GM21576 (cell line): Measurements from ENCODE around the gene SLC66A3.

Experiments
- ATAC-seq: cut with Tn5 transposase; IDR thresholded peaks from one replicate; pipeline ENCODE4 v1.9.1; 2021; ENCODE audit warnings: mild to moderate bottlenecking, moderate library complexity; ENCODE audit not compliant: unreplicated experiment

The SLC66A3 gene

DNA sequence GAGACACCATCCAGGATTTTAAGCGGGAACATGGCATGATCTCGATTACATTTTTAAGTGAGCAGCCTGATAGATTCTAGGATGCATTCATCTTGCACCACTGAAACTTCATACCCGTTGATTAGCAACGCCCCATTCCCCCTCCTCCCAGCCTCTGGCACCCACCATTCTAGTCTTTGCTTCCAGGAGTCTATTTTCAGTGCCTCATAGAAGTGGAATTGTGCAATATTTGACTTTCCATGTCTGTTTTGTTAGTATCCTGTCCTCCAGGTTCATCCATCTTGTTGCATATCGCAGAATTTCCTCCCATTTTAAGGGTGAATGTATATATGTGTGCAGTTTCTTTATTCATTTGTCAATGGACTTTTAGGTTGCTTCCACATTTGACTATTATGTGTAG lies 20.9 kb upstream of the SLC66A3 start:
- ATAC-seq = no peak

DNA sequence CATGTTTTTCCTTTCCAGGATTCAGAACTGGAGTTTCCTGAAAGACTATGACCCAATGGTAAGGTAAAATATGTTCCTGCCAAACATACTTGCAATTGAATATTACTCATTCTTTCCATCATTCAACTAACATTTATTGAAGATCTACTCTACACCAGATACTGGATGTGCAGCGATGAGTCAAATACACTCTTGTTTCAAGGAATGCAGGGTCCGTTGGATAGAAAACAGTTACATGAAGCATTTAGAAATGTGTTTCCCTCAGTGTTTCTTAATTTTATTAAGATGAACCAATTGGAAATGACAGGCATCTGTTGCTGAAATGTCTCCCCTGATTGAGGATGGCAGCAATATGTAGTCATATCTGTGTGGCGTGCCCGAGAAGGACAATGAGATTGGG lies 14.8 kb upstream of the SLC66A3 start:
- ATAC-seq = no peak

DNA sequence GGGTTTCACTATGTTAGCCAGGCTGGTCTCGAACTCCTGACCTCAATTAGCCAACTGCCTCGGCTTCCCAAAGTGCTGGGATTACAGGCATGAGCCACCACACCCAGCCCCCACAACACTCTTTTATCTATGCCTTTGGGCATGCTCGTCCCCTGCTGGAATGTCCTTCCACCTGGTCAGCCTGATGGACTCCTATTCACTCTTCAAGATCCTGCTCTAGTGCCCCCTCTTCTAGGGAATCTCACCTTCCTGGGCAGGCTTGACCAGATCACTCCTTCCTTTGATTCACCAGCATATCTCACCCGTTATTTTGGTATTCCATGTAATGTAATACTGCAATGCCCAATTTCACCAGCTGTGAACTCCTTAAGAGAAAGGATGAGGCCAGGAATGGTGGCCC lies 13.9 kb upstream of the SLC66A3 start:
- ATAC-seq = no peak

DNA sequence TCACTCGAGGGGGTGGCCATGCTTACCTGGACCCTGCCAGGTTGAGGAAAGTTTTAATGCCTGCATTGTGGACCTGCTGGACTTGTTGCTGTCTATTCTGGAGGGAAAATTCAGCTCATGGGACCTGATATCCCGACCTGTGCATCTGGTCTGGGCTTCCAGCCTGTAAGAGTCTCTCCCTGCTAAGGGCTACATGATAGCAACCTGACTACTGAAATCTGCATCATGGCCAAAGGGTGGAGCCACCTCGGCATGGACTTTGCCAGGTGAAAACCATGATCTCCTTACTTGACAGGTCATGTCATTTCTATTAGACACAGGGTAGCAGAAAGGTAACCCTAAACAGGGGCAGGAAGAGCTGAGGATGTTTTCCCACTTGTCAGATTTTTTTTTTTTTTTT lies 12.9 kb upstream of the SLC66A3 start:
- no peak for ATAC-seq

DNA sequence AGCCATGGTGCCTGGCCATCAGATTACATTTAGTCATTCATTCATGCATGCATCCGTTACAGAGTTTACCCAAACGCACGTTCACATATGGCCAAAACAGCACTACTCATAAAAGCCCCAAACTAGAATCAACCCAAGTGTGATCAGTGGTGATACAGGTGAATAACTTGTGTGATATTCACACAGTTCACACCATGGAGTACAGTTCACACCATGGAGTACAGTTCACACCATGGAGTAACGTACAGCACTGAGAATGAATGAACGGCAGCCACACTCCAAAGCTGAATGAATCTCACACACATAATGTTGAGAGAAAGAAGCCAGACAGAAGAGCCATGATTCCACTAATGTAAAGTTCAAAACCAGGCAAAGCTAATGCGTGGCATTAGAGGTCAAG lies 12.3 kb upstream of the SLC66A3 start:
- ATAC-seq = no peak

DNA sequence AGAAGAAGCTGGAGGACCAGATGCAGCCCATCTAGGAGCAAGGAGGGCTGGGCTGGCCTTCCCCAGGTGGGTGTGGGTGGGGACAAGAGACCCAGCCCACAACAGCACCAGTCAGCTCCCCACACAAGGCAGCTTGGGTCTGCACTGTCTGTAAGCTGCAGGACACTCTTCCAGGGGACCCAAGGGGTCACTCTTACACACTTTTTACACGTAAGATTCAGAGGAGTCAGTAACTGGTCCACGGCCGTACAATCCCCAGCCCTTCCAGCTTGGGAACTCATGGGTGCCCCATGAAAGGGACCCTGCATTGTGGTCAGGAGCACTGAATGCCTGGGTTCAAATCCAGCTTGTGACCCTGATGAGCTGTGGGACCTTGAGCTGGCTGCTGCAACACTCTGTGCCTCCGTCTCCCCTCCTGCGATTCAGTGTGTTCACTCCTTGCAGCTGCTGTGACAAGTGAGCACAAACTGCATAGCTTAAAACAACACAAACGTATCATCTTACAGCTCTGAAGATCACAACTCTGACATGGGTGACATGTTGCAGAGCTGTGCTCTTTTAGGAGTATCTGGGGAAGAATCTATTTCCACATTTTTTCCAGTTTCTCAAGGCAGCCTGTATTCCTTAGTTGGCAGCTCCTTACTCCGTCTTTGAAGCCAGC lies 11.1 kb upstream of the SLC66A3 start:
- ATAC-seq = no peak

DNA sequence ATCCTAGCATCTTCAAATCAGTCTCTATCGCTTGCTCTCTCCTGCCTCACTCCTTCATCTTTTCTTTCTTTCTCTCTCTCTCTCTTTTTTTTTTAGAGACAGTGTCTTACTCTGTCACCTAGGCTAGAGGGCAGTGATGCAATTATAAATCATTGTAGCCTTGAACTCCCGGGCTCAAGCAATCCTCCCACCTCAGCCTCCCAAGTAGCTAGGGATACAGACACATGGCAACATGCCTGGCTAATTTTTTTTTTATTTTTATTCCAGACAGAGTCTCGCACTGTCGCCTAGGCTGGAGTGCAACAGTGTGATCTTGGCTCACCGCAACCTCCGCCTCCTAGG lies 10.6 kb upstream of the SLC66A3 start:
- ATAC-seq = no peak

DNA sequence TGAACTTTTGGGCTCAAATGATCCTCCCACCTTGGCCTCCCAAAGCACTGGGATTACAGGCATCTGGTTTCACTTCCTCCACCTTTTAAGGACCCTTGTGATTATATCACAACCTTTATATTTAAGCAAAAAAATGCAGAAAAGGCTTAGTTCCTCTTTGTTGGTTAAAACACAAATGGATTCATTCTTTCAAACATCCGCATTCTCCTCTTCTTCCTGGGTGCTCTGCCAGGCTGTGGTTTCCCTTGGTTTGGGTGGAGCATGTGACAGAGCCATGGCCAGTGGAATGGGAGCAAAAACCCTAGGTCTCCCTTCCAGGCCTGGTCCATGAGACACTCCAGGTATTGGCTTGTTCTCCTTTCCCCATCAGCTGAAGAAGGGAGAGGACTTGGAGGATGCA lies 9.9 kb upstream of the SLC66A3 start:
- no peak for ATAC-seq

DNA sequence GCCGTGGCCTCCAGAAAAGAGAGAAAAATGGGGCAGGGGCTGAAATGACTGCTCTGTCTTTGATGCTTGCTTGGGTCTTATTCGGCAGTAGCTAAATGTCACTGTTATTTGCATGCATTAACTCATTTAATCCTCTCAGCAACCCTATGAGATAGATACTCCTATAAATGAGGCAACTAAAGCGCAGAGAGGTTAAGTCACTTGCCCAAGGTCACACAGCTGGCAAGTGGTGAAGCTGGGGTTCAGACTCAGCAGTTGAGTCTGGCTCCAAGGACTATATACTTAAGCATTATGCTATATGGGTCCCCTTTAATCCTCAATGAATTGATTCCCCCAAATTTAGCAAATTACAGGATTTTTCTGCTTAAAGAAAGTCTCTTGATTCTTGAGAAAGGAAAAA lies 9.2 kb upstream of the SLC66A3 start:
- ATAC-seq = no peak

DNA sequence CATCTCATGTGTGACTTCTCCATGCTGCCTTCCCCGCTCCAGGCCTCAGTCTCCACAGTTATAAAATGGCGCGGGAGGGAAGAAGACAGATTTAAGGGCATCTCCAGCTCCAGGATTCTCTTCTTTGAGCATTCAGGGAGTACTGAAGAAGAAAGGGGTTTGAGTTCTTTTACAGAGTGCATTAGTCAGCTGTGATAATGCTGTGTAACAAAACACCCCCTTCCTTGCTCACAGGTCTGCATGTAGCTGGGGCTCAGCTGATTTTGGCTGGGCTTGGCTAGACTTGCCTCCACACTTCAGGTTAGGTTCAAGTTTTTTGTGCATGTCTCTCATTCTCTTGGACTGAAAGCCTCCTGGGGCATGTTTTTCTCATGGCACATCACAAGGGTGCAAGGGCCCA lies 8.0 kb upstream of the SLC66A3 start:
- no peak for ATAC-seq

DNA sequence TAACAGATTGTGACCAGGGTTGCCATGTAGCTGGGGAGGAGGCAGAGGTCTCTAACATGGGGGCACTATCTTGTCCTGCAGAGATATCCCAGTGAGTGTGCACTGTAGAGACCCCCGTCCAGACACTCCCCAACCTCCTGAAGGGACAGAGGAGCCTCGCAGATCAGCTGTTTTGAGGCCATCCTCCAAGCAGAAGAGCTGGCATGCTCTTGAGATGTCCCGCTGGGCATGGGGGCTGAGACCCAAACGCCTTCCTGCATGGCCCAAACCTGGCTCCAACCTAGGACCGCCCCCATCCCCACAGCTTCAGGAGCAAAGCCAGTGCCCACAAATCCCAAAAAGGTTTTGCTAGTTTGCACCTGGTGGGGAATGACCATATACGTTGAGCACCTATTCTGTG lies 2.7 kb upstream of the SLC66A3 start:
- ATAC-seq = no peak

DNA sequence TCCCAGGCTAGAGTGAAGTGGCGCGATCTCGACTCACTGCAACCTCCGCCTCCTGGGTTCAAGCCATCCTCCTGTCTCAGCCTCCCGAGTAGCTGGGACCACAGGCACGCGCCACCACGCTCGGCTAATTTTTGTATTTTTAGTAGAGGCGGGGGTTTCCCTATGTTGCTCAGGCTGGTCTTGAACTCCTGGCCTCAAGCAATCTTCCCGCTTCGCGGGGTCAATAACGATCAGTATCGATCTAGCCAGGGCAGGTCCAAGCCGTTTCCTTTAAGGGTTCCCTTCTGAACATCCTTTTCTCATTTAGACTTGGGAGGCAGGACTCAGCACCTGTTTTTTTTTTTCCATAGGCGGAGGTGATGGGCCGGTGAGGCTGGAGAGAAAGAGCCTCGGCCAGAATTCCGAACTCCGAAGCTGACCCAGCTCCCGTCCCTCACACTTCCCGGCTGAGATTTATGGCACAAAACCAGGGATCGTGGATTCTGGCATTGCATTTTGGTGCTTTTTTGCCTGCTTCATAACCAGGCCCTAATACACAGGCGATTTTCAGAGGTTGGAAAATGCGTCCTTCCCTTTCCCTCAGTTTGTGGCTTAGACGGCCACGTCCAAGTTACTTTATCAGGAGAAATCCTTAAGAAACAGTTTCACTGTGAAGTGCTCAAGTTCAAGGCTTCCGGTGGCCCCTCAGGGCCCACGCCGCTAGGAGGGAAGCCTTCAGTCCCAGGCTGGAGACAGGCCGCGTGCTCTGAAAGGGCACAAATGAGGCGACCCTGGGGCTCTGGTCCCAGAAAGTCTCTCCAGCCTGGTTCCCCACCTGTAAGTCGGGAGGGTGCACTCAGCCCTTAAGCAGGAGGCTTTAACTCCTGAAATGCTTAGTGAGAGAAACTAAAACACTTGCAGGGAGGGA lies 998 bp upstream of the SLC66A3 start:
- peak; percentile 12 for ATAC-seq

DNA sequence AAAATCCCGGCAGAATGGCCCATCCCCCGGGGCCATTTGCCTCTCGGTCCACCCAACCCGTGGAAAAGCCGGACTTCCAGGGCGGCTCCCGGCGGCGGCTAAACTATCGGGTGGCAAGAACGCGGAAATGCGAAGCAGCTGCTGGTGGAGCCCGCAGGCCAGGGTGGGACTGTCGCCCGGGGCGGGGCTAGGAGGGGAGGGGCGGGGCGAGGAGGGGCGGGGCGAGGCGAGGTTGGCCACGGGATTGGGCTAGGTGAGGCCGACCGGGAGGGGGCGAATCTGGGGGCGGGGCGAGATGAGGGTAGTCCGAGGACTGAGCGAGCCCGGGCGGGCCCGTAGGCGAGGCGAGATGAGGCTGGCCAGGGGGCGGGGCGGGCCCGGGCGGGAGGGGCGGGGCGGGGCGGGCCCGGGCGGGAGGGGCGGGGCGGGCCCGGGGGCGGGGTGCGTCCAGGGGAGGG lies 315 bp upstream of the SLC66A3 start:
- peak; percentile 68 for ATAC-seq

DNA sequence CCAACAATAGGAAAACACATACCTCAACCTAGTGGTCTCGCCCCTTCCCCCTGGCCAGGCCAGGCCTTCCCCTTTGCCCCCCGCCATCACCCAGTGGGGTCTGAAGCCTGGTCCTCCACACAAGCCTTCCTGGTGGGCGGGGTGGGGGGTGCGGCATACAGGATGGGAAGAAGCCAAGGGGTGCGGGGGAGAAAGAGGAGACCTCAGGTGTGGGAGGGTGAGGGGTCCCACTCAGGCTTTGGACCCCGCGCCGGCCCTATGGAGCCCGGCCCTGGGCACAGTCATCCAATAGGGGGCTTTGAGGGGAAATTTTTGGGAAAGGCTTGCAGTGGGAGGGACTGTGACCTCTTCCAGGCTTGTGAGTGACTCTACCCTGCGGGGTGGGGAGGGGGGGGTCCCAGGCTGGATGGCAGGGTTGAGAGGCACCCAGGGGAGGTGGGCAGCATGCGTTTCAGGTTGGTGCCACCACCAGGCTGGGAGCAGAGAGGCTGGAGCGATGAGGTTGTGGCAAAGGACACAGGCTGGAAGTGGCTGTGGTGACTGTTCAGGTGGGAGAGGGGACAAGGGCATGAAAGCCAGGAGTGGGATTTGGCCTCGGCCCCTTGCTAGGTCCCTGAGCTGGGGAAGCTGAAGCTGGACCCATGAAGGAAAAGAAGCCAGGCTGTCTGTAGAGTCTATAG lies 1.3 kb downstream of the SLC66A3 start:
- ATAC-seq = no peak

DNA sequence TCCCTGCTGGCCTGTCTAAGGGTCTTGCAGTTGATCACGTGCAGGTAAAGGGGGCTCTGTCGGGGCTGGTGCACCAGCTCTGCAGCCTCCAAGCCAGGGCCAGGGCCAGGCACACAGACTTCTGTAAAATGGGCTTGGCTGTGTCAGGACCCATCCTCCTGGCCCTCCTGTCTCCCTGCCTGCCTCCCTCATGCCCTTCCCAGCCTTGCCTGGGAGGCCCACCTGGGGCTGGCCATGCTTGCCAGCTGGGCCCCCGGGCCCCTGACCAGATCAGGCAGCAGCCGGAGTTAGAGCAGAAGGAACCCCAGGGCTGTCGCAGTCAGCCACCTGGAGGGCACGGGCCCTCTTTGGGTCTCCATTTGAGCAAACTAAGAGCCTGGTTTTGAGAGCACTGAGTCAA lies 2.0 kb downstream of the SLC66A3 start:
- ATAC-seq = no peak

DNA sequence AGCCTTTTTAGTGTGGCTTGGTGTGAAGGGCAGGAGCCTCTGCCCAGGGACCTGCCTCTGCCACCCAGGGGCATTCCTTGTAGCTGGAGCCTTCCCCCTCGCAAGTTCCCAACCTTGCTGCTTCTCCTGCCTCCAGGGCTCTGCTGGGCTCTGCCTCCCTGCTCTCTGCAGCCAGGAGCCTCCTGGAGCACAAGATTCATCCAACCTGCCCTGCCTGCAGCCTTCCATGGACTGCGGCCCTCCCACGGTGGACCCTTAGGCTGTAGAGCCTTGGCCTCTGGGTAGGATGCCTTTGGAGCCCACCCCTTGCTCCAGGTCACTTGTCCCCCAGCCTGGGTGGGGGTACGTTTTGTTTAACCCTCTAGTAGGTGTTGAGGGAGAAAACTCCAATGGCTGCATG lies 2.5 kb downstream of the SLC66A3 start:
- no peak for ATAC-seq

DNA sequence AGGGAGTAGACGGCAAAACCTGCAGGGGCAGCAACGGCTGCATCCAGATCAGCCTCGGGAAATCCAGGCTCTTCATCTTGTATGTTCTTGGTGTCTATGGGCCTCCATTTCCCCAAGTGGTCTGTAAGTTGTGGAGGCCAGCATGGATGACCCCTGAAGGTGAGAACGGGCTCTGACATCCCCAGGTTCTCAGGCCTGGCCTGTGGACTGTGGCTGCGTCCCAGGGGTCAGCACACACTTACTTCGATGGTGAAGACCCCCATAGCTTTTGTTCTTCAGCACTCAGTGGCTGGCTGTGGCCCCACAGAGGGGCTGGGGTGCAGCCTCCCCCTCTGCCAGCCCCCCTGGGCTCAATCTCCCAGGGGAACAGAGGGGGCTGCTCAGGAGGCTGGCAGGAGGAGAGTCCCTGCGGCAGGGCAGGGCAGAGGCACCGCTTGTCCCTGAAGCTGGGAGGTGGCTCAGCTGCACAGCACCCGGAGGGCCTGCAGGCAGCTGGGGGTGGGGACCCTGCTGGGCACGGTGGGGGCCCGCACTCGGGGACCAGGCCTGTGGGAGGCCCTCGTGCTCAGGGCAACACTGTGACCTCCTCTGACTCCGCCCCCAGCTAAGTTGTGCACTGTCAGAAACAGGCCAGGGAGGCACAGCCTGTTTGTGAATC lies 3.8 kb downstream of the SLC66A3 start:
- no peak for ATAC-seq

DNA sequence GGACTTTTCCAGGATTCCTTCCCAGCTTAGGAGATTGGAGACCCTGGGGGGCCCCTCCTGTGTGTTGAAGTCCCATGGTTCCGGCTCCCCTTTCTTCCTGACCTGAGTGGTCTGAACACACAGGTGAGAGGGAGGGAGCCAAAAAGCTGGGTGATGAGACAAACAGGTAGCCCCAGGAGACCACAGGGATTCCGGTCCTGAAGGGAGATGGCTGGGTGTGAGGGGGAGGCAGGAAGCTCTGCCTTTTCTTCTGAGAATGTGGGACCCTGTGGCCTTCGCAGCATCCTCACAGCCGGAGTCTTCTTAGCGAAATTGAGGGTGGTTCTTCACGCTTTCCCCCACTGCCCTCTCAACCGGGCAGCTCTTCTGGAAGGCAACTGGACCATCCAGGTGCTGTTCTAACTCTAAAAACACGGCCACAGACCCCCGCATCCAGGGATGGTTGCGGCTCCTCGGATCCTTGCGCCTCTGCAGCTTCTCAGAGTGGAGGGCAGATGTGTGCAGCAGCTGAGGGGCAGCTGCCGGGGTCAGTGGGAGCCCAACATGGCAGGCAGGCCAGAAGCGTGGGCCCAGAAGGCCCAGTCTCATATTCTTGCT lies 4.4 kb downstream of the SLC66A3 start:
- no peak for ATAC-seq

DNA sequence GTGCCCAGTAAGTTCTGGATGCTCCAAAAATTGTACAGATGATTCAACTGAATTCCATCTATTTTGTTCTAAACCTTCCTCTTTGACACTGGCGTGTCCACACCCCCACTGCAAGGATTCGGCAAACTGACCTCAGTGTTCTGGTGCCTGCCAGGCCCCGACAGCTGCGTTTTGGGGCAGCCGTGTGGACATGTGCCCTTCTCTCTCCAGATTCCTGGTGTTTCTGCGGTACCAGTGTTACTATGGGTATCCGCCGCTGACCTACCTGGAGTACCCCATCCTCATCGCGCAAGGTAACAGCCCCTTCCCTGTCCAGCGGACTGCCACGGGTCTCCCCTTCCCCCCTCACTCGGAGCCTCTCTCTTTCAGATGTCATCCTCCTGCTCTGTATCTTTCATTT lies 5.0 kb downstream of the SLC66A3 start:
- no peak for ATAC-seq

DNA sequence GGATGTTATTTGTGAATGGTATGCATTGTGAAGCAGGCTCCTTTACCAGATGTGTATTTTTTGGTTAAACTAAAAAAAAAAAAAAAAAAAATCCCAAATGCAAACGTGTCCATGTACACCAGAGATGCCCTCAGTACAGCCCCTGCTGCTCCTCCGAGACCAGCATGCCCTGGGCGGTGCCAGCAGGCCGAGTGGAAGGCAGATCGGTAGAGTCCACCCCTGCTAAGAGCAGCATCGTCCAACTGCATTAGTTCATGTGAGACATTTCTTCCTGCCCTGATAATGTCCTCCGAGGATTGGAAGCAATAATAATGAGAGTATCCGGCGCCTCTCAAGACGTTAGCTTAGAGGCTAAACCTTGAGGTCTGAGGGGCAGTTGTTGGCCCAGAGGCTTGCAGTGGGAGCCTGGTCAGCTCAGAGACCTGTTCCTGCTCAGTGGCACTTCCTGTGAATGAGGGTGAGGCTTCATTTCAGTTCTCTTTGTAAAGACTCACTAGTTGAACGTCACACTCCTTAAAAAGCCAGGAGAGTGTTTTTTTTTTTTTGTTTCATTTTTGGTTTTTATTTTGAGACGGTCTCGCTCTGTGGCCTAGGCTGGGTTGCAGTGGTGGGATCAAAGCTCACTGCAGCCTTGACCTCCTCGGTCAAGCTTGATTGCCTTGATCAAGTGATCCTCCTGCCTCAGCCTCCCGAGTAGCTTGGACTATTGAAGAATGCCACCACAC lies 5.6 kb downstream of the SLC66A3 start:
- peak; percentile 83 for ATAC-seq
